NCI-H146 treated with DMSO at 0.1 percent for 48 hours (cell line): Measurements from ENCODE around the gene ENDOU.
"Not testable (repeated sequence)": the region's sequence is repeated elsewhere in the genome, so short reads cannot be mapped to it uniquely, and the experiment has no call there.

Experiments used
- DNase-seq: peaks from one replicate; lab custom pipeline; 2025; ENCODE audit not compliant: unreplicated experiment; lab: John Stamatoyannopoulos, UW

ENDOU gene

GRCh38 chr12:47700263-47700662 is 25.0 kb downstream of the ENDOU start:
- no peak for DNase-seq

- no peak for DNase-seq
Observed at GRCh38 chr12:47698631-47699030, 26.7 kb downstream of the ENDOU start.

DNA sequence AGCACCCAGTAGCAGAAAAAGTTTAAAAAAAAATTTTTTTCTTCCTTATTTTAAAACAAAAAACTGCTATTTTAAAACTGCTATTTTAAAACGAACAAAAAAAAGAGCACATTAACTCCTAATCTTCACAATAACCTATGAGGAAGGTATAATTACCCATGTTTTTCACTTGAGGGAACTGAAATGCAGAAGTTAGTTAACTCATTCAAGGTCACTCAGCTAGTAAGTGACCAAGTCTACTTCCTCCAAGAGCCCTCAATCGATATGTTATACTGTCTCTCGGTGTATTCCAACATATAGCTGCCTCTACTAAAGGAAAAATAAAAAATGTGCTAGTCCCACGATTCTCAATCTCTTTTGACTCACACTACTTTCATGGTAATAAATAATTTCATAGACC is 27.2 kb downstream of the ENDOU start:
- DNase-seq = no peak

GRCh38 chr12:47689215-47689614 is 36.1 kb downstream of the ENDOU start:
- DNase-seq = no peak

DNA sequence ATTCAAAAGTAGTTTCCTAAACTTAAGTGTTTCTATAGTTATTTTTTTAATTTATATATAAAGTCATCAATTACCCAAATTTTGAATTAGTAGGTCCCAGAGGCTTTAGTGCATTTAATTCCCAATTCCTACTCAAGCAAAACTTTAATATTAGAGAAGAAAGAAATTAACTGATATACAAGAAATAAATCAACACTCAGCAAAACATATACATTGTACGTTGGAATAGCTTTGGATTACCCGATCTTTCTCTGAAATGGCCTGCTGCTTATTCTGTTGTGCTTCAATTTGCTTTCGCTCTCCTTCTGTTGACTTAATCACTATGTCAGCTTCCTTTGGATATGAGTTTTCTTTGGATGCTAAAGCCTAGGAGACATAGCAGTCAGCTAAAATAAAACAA is 37.7 kb downstream of the ENDOU start:
- no peak for DNase-seq

GRCh38 chr12:47686645-47687240 is 38.5 kb downstream of the ENDOU start:
- DNase-seq = no peak

DNA sequence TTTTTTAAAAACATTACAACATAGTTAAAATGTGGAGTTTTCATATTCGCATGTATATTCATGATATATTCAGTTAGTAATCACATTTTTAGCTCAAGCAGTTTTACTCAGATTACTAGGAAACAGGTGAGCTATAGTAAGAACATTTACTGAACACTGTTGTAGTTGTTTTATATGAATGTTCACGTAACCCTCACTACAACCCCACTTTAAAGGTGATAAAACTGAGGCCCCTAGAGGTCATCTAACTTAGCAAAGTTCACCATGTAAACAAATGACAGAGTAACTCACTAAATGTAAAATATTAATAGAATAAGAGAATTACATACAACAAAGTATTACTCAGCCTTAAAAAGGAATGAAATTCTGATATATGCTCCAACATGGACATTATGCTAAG is 45.5 kb downstream of the ENDOU start:
- DNase-seq = no peak

DNA sequence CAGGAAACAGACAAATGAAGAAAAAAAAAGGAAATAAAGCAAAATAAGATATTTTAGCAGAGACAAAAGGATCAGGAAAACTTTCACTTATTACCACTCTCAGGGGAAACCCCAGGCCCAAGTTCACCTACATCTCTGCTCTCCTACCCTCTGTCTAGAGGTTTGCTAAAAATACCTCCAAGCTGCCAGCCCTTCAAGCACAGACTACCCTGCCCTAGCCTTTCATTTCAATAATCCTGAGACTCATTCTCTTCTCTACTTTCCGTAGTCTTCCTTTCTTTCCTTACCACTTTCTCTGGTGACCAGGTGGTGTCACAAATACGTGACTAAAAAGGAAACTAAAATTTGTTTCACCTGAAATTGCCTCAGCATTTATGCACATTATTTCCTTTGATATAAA is 53.2 kb downstream of the ENDOU start:
- no peak for DNase-seq

DNA sequence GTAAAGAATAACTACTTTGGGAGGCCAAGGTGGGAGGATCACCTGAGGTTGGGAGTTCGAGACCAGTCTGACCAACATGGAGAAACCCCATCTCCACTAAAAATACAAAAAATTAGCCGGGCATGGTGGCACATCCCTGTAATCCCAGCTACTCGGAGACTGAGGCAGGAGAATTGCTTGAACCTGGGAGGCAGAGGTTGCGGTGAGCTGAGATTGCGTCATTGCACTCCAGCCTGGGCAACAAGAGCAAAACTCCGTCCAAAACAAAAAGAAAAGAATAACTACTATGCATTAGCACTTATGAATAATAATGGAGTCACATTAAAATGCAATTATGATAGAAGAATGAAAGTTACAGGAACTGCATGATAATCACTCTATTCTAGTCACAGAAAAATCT is 57.4 kb downstream of the ENDOU start:
- not testable (repeated sequence) for DNase-seq
